ENCODE measurements around the gene ACSS1. TPM values are rescaled to one million over a fixed set of nuclear protein-coding genes. Genes with fewer than 3 reads are reported as not detected.

The ACSS1 gene
- total RNA-seq, 2 experiments from 2014 or later, result 38.3 to 40.3 TPM

DNA sequence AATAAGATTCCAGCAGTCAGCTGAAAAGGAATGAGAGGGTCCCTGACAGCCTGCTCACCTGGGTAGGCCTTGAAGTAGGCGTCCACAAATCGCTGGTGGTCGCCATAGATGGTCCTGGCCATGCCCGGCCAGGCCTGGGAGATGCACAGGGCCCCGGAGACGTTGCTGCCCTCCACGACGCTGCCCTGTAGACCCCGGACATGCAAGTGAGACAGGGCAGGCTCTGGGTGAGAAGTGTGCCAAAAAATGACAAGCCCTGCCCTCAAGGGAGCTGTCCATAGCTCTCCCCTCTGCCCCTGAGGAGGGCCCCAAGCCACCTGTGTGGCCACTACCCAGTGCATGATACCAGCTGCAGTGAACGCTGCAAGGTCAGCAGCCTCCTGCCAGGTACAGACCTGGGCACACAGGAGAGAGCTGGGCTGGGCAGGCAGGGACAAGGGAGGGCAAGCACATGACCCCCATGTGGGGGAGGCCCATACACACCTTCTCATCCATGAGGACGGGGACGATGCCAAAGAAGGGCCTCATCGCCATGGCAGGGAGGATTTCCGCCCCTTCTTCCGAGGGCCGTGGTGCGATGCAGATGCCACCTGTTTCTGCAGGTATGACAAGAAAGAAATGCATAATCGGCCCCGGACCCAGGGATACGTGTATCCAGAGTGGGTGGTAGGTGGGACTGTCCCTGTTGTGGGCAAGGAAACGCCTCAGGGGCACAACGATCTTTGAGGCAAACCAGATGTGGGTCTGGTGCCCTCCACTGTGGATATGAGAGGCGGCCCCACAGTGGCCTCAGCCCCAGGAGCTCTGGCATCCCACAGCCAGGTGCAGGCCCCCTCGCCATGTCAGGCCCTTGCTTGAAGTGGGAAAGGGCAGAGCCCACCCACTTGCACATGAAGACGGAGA is 44.2 kb downstream of the ACSS1 start:
- no peak for DNase-seq
- peaks cover 7% of the 10 kb centered on the region for H3K36me3 Mint-ChIP-seq (ENCODE audit: low read depth)
- ChIA-PET CTCF (no interaction called here), POLR2A (no interaction called here)
- H3K4me1 Mint-ChIP-seq, result no peaks in the 10 kb centered on the region
- no peaks in the 10 kb centered on the region for H3K9me3 Mint-ChIP-seq
- H3K4me3 Mint-ChIP-seq, result no peak overlapping the region
- no peaks in the 10 kb centered on the region for H3K27me3 Mint-ChIP-seq
- H3K27ac Mint-ChIP-seq, result no peak overlapping the region

DNA sequence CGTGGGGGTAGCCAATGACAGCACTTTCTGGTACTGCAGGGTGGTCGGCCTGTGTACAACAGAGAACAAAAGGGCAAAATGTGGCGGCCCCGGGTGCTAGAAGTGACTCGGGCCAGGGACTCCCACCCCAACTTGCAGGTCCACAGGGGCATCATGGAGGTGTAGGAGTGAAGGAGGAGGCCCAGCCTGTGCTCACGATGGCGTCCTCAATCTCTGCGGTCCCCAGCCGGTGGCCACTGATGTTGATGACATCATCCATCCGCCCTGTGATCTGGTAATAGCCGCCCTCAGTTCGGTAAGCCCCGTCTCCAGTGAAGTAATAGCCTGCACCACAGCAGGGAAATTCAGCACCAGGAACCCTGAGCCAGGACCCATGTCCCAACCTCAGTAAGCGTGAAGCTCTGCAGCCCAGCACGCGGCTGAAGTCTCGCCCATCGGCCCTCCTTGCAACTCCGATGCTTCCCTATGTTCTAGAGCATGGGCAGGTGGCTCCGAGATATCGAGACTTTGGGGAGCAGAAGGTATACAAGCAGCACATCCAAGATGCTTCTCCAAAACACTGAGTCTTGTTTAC is 45.2 kb downstream of the ACSS1 start:
- H3K9me3 Mint-ChIP-seq, result no peaks in the 10 kb centered on the region
- CTCF ChIA-PET, result no interaction called here
- no peak overlapping the region for H3K4me3 Mint-ChIP-seq
- H3K27me3 Mint-ChIP-seq, result no peaks in the 10 kb centered on the region
- POLR2A ChIA-PET, result no interaction called here
- DNase-seq, result no peak
- H3K27ac Mint-ChIP-seq, result no peak overlapping the region
- no peaks in the 10 kb centered on the region for H3K4me1 Mint-ChIP-seq
- H3K36me3 Mint-ChIP-seq (ENCODE audit: low read depth), result peaks cover 14% of the 10 kb centered on the region

DNA sequence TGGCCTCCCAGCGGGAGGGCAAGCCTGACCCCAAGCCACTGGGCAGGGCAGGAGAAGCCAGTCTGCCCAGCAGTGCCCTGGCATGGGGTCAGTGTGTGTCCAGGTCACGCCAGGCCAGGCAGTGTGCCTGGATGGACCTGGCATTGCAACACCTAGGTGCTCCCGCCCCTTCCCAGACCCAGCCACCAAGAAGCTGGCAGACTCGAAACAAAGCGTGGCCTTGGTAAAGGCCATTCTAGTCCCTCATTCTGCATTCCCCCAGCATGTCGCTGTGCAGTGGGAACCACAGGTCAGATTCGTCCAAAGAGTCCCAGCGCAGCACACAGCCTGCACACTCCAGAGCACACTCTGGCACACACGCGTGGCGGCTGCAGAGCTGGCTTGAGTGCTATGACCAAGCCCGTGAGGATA is 46.1 kb downstream of the ACSS1 start:
- peak; percentile 8 for DNase-seq
- H3K27me3 Mint-ChIP-seq, result no peaks in the 10 kb centered on the region
- no peak overlapping the region for H3K4me3 Mint-ChIP-seq
- H3K4me1 Mint-ChIP-seq, result no peaks in the 10 kb centered on the region
- H3K9me3 Mint-ChIP-seq, result no peaks in the 10 kb centered on the region
- ChIA-PET POLR2A (no interaction called here), CTCF (no interaction called here)
- peaks cover 17% of the 10 kb centered on the region for H3K36me3 Mint-ChIP-seq (ENCODE audit: low read depth)
- no peak overlapping the region for H3K27ac Mint-ChIP-seq

DNA sequence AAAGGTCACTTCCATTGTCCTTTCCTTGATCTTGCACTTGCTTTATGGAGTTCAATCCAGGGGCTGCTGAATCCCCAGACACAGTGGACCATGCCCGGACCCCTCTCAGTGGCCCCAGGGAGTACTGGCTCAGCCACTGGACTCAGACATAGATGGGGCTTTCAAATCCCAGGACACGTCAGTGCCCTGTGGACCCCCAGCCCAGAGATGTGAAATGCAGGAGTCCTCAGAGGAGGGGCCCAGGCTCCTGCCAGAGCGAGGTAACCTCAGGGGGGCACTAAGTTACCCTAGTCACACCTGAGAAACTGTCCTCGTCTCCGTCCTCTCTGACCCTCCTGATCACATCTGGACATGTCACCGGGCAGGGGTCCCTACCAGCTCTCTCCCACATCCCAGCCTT is 46.7 kb downstream of the ACSS1 start:
- Mint-ChIP-seq H3K27me3 (no peaks in the 10 kb centered on the region), H3K9me3 (no peaks in the 10 kb centered on the region), H3K4me3 (no peak overlapping the region), H3K36me3 (ENCODE audit: low read depth) (peaks cover 17% of the 10 kb centered on the region), H3K4me1 (no peaks in the 10 kb centered on the region), H3K27ac (no peak overlapping the region)
- ChIA-PET POLR2A (no interaction called here), CTCF (no interaction called here)
- DNase-seq, result peak; percentile 12

DNA sequence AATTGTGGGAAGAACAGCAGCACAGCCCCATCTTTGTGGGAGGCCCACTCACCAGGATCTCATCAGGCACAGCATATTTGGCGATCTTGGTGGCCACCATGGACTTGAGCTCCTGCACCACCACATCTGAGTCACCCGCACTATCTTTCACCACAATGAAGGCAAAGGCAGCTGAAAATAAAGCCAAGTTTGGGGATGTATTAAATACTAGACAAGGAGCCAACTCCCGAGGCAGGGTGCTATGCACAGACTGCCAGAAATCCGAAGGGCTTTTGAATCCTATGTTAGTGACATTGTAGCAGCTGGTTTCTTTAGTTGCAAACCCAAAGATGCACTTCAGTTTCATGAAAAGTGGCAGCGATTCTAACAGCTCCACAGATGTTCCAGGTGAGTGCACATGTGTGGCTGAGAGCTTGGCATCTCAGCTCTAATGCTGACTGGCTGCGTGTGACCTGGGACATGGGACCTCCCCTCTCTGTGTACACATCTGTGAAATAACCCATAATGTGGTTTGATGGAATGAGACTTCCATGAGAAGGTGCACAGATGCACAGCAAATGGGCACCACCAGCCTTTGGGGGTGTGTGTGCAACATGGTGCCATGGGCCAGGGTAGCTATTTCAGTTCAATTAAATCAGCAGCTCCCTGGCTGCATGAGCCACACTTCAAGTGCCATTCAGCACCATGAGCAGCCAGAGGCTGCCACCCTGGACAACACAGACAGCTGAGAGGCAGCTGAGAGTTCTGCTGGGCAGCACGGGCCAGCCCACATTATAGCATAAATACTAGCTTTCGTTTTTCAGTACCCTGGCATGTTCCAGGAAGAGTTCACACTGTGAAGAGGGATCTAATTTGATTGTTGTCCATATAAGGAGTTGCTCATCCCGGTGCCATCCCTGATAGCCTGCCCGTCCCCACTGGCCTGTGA is 48.5 kb downstream of the ACSS1 start:
- Mint-ChIP-seq H3K36me3 (ENCODE audit: low read depth) (peaks cover 21% of the 10 kb centered on the region), H3K4me1 (no peaks in the 10 kb centered on the region), H3K4me3 (no peak overlapping the region), H3K27me3 (no peaks in the 10 kb centered on the region), H3K9me3 (no peaks in the 10 kb centered on the region), H3K27ac (no peak overlapping the region)
- ChIA-PET POLR2A (no interaction called here), CTCF (no interaction called here)
- peak; percentile 13 for DNase-seq

DNA sequence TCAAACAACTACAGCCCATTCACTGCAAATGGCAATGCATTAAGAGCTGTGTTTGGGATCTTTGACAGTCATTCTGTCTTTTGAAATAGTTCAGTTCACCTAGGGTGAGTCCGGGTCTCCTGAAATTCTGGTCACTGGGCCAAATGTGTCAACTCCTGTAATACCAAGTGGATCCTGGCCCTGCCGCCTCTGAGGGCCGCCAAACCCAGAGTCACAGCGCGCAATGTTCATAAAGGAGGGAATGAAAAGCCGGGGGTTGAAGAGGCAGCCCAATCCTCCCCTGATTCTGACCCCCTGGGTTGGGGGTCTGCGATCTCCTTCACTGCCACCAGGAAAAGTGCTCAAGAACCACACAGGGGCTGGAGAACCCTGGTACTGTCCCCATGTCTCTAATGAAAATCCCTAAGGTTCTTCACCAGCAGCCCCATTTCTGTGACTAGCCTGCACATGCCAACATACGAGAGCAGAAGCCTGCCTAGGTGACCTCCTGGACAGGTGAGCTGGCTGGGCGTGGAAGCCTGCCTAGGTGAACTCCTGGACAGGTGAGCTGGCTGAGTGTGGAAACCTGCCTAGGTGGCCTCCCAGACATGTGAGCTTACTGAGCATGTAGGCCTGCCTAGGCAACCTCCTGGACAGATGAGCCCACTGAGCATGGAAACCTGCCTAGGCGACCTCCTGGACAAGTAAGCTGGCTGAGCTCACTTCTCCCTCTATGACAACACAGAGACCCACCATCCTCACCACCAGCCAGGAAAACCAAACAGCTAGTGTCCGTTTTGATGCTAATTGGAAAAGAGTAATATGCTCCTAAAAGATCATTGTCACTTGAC is 49.3 kb downstream of the ACSS1 start:
- DNase-seq, result peak; percentile 11
- Mint-ChIP-seq H3K36me3 (ENCODE audit: low read depth) (peaks cover 21% of the 10 kb centered on the region), H3K9me3 (no peaks in the 10 kb centered on the region), H3K27me3 (no peaks in the 10 kb centered on the region), H3K4me3 (no peak overlapping the region), H3K27ac (no peak overlapping the region), H3K4me1 (no peaks in the 10 kb centered on the region)
- ChIA-PET POLR2A (interaction anchor here (0.7 kb wide), 1 partner anchor 17 kb away, joined by 3 read pairs; no protein-coding TSS in a partner anchor), CTCF (no interaction called here)

DNA sequence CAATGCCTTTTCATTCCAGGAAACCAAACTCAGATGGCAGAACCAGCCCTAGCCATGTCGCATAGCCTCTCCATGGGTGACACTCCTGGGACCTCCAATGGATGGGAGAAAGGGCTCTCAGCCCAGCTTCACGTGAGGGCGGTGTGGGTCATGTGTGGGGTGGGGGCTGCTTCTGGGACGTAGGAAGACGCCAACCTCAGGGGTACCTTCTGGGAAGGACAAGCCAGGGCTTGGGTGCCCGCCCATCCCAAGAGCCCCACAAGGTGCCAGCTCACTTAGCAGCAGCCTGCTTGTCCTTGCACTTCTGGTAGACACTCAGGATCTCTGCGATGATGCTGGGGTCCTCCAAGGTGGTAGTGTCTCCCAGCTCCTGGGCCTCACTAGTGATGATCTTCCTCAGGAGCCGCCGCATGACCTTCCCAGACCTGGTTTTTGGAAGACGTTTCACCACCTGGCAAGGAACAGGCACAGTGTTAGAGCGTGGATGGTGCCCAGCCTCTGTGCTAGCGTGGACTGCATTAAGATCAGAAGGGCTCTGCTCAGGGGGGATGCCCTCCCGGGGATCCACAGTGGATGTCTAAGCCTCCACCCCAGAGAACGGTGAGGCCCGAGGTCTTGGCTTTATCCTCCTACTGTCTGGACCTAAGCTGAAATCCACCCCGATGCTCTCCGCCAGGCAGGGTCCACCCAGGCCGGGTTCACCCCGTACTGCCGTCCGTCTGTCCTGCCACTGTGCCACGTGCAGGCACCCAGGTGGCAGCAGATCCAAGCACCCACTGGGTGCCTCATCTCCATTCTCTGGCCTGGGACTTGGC is 50.2 kb downstream of the ACSS1 start:
- ChIA-PET CTCF (interaction anchor here (0.6 to 1.8 kb wide), 2 partner anchors 56 to 643 kb away, joined by 3 to 5 read pairs; no protein-coding TSS in a partner anchor), POLR2A (no interaction called here)
- peaks cover 24% of the 10 kb centered on the region for H3K36me3 Mint-ChIP-seq (ENCODE audit: low read depth)
- H3K4me3 Mint-ChIP-seq, result no peak overlapping the region
- H3K4me1 Mint-ChIP-seq, result no peaks in the 10 kb centered on the region
- H3K9me3 Mint-ChIP-seq, result no peaks in the 10 kb centered on the region
- peak; percentile 9 for DNase-seq
- no peak overlapping the region for H3K27ac Mint-ChIP-seq
- no peaks in the 10 kb centered on the region for H3K27me3 Mint-ChIP-seq

DNA sequence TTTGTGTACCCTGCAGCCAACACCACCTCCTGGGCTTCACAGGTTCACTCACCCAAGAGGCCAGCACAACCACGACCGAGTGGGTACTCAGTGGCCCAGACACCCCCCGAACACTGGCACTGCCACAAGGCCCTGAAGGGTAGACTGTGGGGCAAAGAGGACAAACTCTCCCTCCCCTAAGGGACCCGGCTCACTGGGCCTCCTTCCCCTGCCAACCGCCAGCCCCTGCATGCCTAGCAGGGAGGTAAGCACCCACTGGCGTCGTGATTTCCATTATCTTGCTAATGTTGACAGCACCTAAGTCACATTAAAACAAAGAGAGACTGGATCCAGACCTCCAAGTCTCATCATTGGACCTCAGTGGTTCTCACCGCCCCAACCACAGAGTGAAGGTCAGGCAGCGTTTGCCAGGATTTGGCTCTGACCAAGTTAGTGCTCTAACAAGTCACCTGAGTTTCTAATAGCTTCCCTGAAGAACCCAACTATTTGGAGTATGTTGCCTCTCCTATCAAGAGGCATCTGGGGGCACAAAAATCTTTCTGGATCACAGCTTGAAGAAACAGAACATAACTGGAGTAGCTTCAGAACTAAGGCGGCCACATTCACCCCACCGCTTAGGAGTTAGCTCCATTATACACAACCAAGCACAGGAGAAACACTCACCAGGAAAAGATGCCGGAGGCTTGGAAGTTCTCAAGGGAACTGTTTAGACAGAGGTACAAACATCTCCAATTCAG is 51.3 kb downstream of the ACSS1 start:
- H3K36me3 Mint-ChIP-seq (ENCODE audit: low read depth), result peaks cover 32% of the 10 kb centered on the region
- no peaks in the 10 kb centered on the region for H3K9me3 Mint-ChIP-seq
- H3K27ac Mint-ChIP-seq, result no peak overlapping the region
- ChIA-PET POLR2A (no interaction called here), CTCF (interaction anchor here (1.8 kb wide), 1 partner anchor 57 kb away, joined by 5 read pairs; no protein-coding TSS in a partner anchor)
- no peaks in the 10 kb centered on the region for H3K4me1 Mint-ChIP-seq
- DNase-seq, result peak; percentile 11
- no peak overlapping the region for H3K4me3 Mint-ChIP-seq
- H3K27me3 Mint-ChIP-seq, result no peaks in the 10 kb centered on the region

DNA sequence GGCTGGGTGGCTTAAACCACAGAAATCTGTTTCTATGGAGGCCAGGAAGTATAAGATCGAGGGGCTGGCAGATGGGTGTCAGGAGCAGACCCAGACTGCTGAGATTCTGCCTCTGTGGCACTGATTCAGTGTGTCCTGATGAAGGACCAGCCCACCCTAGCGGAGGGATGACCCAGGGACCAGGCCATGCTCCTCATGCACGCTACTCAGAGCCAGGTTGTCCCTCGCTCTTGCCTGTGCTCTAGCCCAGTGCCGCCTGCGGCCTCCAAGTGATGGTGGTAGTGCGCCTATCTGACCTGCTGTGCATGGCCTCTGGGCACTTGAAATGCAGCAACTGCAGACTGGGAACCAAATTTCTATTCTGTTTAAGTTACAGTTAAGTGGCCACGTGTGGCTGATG is 52.3 kb downstream of the ACSS1 start:
- POLR2A ChIA-PET, result no interaction called here
- peak; percentile 9 for DNase-seq
- no peak overlapping the region for H3K27ac Mint-ChIP-seq
- no peaks in the 10 kb centered on the region for H3K4me1 Mint-ChIP-seq
- no peak overlapping the region for H3K4me3 Mint-ChIP-seq
- H3K9me3 Mint-ChIP-seq, result no peaks in the 10 kb centered on the region
- no peaks in the 10 kb centered on the region for H3K27me3 Mint-ChIP-seq
- H3K36me3 Mint-ChIP-seq (ENCODE audit: low read depth), result peaks cover 33% of the 10 kb centered on the region
- CTCF ChIA-PET, result interaction anchor here (1.8 kb wide), 1 partner anchor 58 kb away, joined by 5 read pairs; no protein-coding TSS in a partner anchor

DNA sequence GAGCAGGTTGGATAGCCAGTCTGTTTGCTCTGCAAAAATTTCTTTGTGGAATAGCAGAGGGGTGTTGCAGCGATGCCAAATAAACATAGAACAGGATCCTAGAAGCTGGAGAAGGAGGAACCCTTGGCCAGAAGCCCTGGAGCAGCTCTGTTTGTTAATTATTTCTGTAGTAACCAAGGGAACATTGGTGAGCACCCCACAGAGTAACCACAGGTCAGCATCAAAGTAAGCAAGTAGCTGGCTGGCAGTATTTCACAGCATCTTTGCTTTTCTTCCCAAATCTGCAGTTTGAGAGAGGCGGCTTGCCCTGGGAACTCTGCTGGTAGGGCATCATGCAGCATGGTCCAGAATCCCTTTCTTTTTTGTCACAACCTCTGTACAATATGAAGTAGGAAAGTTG is 52.7 kb downstream of the ACSS1 start:
- ChIA-PET CTCF (interaction anchor here (0.5 kb wide), 1 partner anchor 399 kb away, joined by 3 read pairs; no protein-coding TSS in a partner anchor), POLR2A (no interaction called here)
- H3K27ac Mint-ChIP-seq, result no peak overlapping the region
- H3K9me3 Mint-ChIP-seq, result no peaks in the 10 kb centered on the region
- no peak for DNase-seq
- H3K4me1 Mint-ChIP-seq, result no peaks in the 10 kb centered on the region
- H3K4me3 Mint-ChIP-seq, result no peak overlapping the region
- peaks cover 30% of the 10 kb centered on the region for H3K36me3 Mint-ChIP-seq (ENCODE audit: low read depth)
- no peaks in the 10 kb centered on the region for H3K27me3 Mint-ChIP-seq

DNA sequence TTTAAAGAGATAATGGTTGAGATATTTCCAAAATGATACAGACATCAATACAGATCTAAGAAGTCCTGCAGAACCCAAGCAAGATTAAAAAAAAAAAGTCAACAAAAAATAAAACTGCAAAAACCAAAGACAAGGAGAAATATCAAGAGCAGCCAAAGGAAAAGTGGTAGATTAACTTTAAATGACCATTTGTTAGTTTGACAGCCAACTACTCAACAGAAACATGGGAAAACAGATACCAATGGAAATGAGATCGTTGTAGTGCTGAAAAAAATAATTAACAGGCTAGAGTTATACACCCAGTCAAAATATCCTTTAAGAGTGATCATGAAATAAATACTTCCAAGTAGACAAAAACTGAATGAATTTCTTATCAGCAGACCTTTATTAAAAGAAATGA is 54.9 kb downstream of the ACSS1 start:
- ChIA-PET CTCF (no interaction called here), POLR2A (no interaction called here)
- Mint-ChIP-seq H3K9me3 (no peaks in the 10 kb centered on the region), H3K4me3 (no peak overlapping the region), H3K27ac (no peak overlapping the region), H3K27me3 (peaks cover 7% of the 10 kb centered on the region), H3K4me1 (no peaks in the 10 kb centered on the region), H3K36me3 (ENCODE audit: low read depth) (peaks cover 22% of the 10 kb centered on the region)
- DNase-seq, result no peak

Measured in activated CD4-positive, alpha-beta memory T cell treated with anti-CD3 and anti-CD28 coated beads, Interleukin-2, amount 10 ng/mL, durations not matched to agents 7 days and 5 days (primary cell).